22Rv1 (cell line): ENCODE data around the gene LRRC42.

Source experiments
- CTCF ChIP-seq: fragments of 450-650 bp; IDR thresholded peaks from 2 replicates; pipeline ENCODE4 v1.5.1; 2017; ENCODE audit warnings: mild to moderate bottlenecking
- ZFX ChIP-seq: fragments of 450-650 bp; IDR thresholded peaks from 2 replicates; pipeline ENCODE4 v1.6.1; 2017; ENCODE audit warnings: antibody characterized with exemption, borderline replicate concordance

- TF ChIP-seq ZFX (no peak), CTCF (no peak)
These were observed 61.5 kb downstream of the LRRC42 start for GRCh38 chr1:54007613-54008012.
